Type B pancreatic cell (in vitro differentiated cells): ENCODE measurements around the gene LRRFIP1. TPM values are rescaled to one million over a fixed set of nuclear protein-coding genes. Genes with fewer than 3 reads are reported as not detected.

Experiments
- DNase-seq: peaks from one replicate; pipeline ENCODE4 v3.0.0; 2021; ENCODE audit warnings: mixed read lengths; ENCODE audit not compliant: unreplicated experiment; ENCODE audit errors: extremely low spot score
- H3K27ac Mint-ChIP-seq: 2 replicates; pipeline ENCODE4 v1.8.0; 2021; ENCODE audit warnings: mild to moderate bottlenecking, mixed read lengths
- H3K27me3 Mint-ChIP-seq: 2 replicates; pipeline ENCODE4 v1.8.0; 2021; ENCODE audit warnings: mixed read lengths
- H3K36me3 Mint-ChIP-seq: 2 replicates; pipeline ENCODE4 v1.8.0; 2021; ENCODE audit warnings: mixed read lengths
- H3K4me1 Mint-ChIP-seq: one replicate; pipeline ENCODE4 v1.8.0; 2021; ENCODE audit warnings: mixed read lengths; ENCODE audit not compliant: unreplicated experiment
- H3K4me3 Mint-ChIP-seq: 2 replicates; pipeline ENCODE4 v1.8.0; 2021; ENCODE audit warnings: mild to moderate bottlenecking, mixed read lengths
- H3K9me3 Mint-ChIP-seq: 2 replicates; pipeline ENCODE4 v1.8.0; 2021; ENCODE audit warnings: mixed read lengths
- CTCF ChIP-seq: fragments of 200-600 bp; sonication (generic); conservative IDR thresholded peaks from 2 replicates; pipeline ENCODE4 v1.5.0; 2021; ENCODE audit warnings: antibody characterized with exemption, mild to moderate bottlenecking
- total RNA-seq: library from RNA; stranded (reverse); gene quantifications from 2 replicates; pipeline ENCODE4 v1.2.1, GENCODE V29; 2021; ENCODE audit warnings: low replicate concordance

The LRRFIP1 gene
- total RNA-seq, 1 donor from 2014 or later, result 53.8 TPM

- Mint-ChIP-seq H3K27me3 (peaks cover 11% of the 10 kb centered on the region), H3K9me3 (no peaks in the 10 kb centered on the region), H3K4me3 (no peak overlapping the region), H3K36me3 (no peaks in the 10 kb centered on the region), H3K27ac (no peak overlapping the region), H3K4me1 (peaks cover 28% of the 10 kb centered on the region)
- no peak for TF ChIP-seq CTCF
- DNase-seq, result no peak
These were observed 25.8 kb upstream of the LRRFIP1 start for GRCh38 chr2:237601453-237602116.

GRCh38 chr2:237602409-237602808, 25.0 kb upstream of the LRRFIP1 start:
- no peaks in the 10 kb centered on the region for H3K9me3 Mint-ChIP-seq
- no peak overlapping the region for H3K27ac Mint-ChIP-seq
- no peak for DNase-seq
- H3K4me3 Mint-ChIP-seq, result no peak overlapping the region
- no peak for TF ChIP-seq CTCF
- peaks cover 11% of the 10 kb centered on the region for H3K27me3 Mint-ChIP-seq
- H3K4me1 Mint-ChIP-seq, result peaks cover 28% of the 10 kb centered on the region
- H3K36me3 Mint-ChIP-seq, result no peaks in the 10 kb centered on the region

GRCh38 chr2:237603049-237603717, 24.2 kb upstream of the LRRFIP1 start:
- no peak for TF ChIP-seq CTCF
- Mint-ChIP-seq H3K9me3 (no peaks in the 10 kb centered on the region), H3K4me1 (peaks cover 28% of the 10 kb centered on the region), H3K4me3 (peak overlapping the region; percentile 57), H3K36me3 (no peaks in the 10 kb centered on the region), H3K27me3 (peaks cover 11% of the 10 kb centered on the region), H3K27ac (peak overlapping the region; percentile 75)
- DNase-seq, result no peak

- TF ChIP-seq CTCF, result no peak
- H3K27me3 Mint-ChIP-seq, result peaks cover 8% of the 10 kb centered on the region
- H3K9me3 Mint-ChIP-seq, result no peaks in the 10 kb centered on the region
- H3K4me1 Mint-ChIP-seq, result peaks cover 24% of the 10 kb centered on the region
- H3K27ac Mint-ChIP-seq, result peak overlapping the region; percentile 75
- no peaks in the 10 kb centered on the region for H3K36me3 Mint-ChIP-seq
- DNase-seq, result no peak
- peak overlapping the region; percentile 57 for H3K4me3 Mint-ChIP-seq
These were observed 23.5 kb upstream of the LRRFIP1 start for GRCh38 chr2:237603718-237604362.

- peaks cover 8% of the 10 kb centered on the region for H3K27me3 Mint-ChIP-seq
- peaks cover 24% of the 10 kb centered on the region for H3K4me1 Mint-ChIP-seq
- TF ChIP-seq CTCF, result no peak
- no peaks in the 10 kb centered on the region for H3K9me3 Mint-ChIP-seq
- no peak overlapping the region for H3K4me3 Mint-ChIP-seq
- no peak for DNase-seq
- H3K36me3 Mint-ChIP-seq, result no peaks in the 10 kb centered on the region
- no peak overlapping the region for H3K27ac Mint-ChIP-seq
These were observed 23.0 kb upstream of the LRRFIP1 start for GRCh38 chr2:237604391-237604790.
